Measurements from ENCODE around the gene CPLANE1. TPM values are rescaled to one million over a fixed set of nuclear protein-coding genes. Genes with fewer than 3 reads are reported as not detected.

CPLANE1 gene
- total RNA-seq, 4 donors from 2014 or later = 17.0 to 24.5 (median 19.1) TPM

- H3K4me3 ChIP-seq = no peak overlapping the region
- intact Hi-C loops (cut with DNase I) = no loop called here
- no peak for DNase-seq (ENCODE audit: extremely low spot score)
- H3K36me3 ChIP-seq = peaks cover 4 to 56% (median 9%) of the 10 kb centered on the region in 4 donors
- H3K27me3 ChIP-seq = no peaks in the 10 kb centered on the region
- TF ChIP-seq POLR2A (IDR thresholded peaks at IDR 0.05; ENCODE audit: low read depth) = no peak
- TF ChIP-seq POLR2AphosphoS5 (IDR thresholded peaks at IDR 0.05) = no peak
- no peak for TF ChIP-seq EP300 (IDR thresholded peaks at IDR 0.05)
- no peak for TF ChIP-seq CTCF (IDR thresholded peaks at IDR 0.05)
- H3K4me1 ChIP-seq = no peaks in the 10 kb centered on the region
- WGBS = 96% methylated on average over 3 of the region's 3 CpGs
- H3K27ac ChIP-seq (replicated peaks in 1 of 4) = no peak overlapping the region
- no peaks in the 10 kb centered on the region for H3K9me3 ChIP-seq
Measured at GRCh38 chr5:37080697-37081096, 168.5 kb downstream of the CPLANE1 start.

- H3K36me3 ChIP-seq = peaks cover 0 to 41% (median 9%) of the 10 kb centered on the region in 4 donors
- TF ChIP-seq CTCF (IDR thresholded peaks at IDR 0.05) = no peak
- no peaks in the 10 kb centered on the region for H3K27me3 ChIP-seq
- DNase-seq (ENCODE audit: extremely low spot score) = no peak
- H3K9me3 ChIP-seq = no peaks in the 10 kb centered on the region
- intact Hi-C loops (cut with DNase I) = no loop called here
- H3K4me1 ChIP-seq = peaks cover 0 to 3% (median 0%) of the 10 kb centered on the region in 4 donors
- no peak overlapping the region for H3K27ac ChIP-seq (replicated peaks in 1 of 4)
- 84% methylated on average over 1 of the region's 1 CpG for WGBS
- H3K4me3 ChIP-seq = no peak overlapping the region
Measured at GRCh38 chr5:37077146-37077545, 172.0 kb downstream of the CPLANE1 start.

GRCh38 chr5:37075399-37075950 is 173.7 kb downstream of the CPLANE1 start:
- Histone ChIP-seq H3K9me3 (no peaks in the 10 kb centered on the region), H3K4me3 (no peak overlapping the region), H3K4me1 (peaks cover 0 to 10% (median 0%) of the 10 kb centered on the region in 4 donors), H3K36me3 (peaks cover 0 to 29% (median 9%) of the 10 kb centered on the region in 4 donors), H3K27me3 (no peaks in the 10 kb centered on the region), H3K27ac (replicated peaks in 1 of 4) (no peak overlapping the region)
- intact Hi-C loops (cut with DNase I) = no loop called here
- DNase-seq (ENCODE audit: extremely low spot score) = no peak
- WGBS = 91% methylated on average over 3 of the region's 3 CpGs
- TF ChIP-seq POLR2AphosphoS5 (IDR thresholded peaks at IDR 0.05) = no peak
- no peak for TF ChIP-seq EP300 (IDR thresholded peaks at IDR 0.05)
- TF ChIP-seq CTCF (IDR thresholded peaks at IDR 0.05) = no peak

- Histone ChIP-seq H3K27me3 (no peaks in the 10 kb centered on the region), H3K4me3 (no peak overlapping the region), H3K9me3 (no peaks in the 10 kb centered on the region), H3K27ac (replicated peaks in 1 of 4) (no peak overlapping the region), H3K4me1 (peaks cover 0 to 10% (median 0%) of the 10 kb centered on the region in 4 donors), H3K36me3 (peaks cover 0 to 1% (median 0%) of the 10 kb centered on the region in 4 donors)
- intact Hi-C loops (cut with DNase I) = no loop called here
- 90% methylated on average over 1 of the region's 1 CpG for WGBS
- DNase-seq (ENCODE audit: extremely low spot score) = no peak
- TF ChIP-seq POLR2AphosphoS5 (IDR thresholded peaks at IDR 0.05) = no peak
- TF ChIP-seq CTCF (IDR thresholded peaks at IDR 0.05) = no peak
- no peak for TF ChIP-seq POLR2A (IDR thresholded peaks at IDR 0.05; ENCODE audit: low read depth)
- TF ChIP-seq EP300 (IDR thresholded peaks at IDR 0.05) = no peak
Measured at GRCh38 chr5:37071901-37072581, 177.1 kb downstream of the CPLANE1 start.
